BJ (cell line): Measurements from ENCODE around the gene TSHZ2. TPM values are rescaled to one million over a fixed set of nuclear protein-coding genes. Genes with fewer than 3 reads are reported as not detected.

Experiments used
- CTCF ChIA-PET: fragments of 350-600 bp; formaldehyde crosslinking; extraction: SDS; loops from one replicate; lab custom pipeline; 2021; ENCODE audit warnings: antibody characterized with exemption, inconsistent platforms; lab: Yijun Ruan, JAX
- POLR2A ChIA-PET: fragments of 300-600 bp; sonication (Branson Sonifier 250); formaldehyde crosslinking; extraction: SDS; loops from one replicate; lab custom pipeline; 2021; ENCODE audit warnings: antibody characterized with exemption; lab: Charles Lee
- DNase-seq: peaks from one replicate; pipeline ENCODE4 v3.0.0-alpha.2; 2011; ENCODE audit warnings: low read depth
- H3K27me3 ChIP-seq: 2 replicates; pipeline ENCODE4 v1.6.0; 2011; ENCODE audit warnings: low read length; ENCODE audit not compliant: control insufficient read depth, insufficient read depth
- H3K36me3 ChIP-seq: 2 replicates; pipeline ENCODE4 v1.5.1; 2011; ENCODE audit warnings: low read length; ENCODE audit not compliant: control insufficient read depth, insufficient read depth
- H3K4me3 ChIP-seq: 2 replicates; pipeline ENCODE4 v1.5.1; 2011; ENCODE audit warnings: low read depth, mild to moderate bottlenecking, control low read depth, low read length
- polyA plus RNA-seq: library from polyadenylated mRNA; depleted of rRNA; stranded (reverse); fragments of >200 nt; gene quantifications from 2 replicates; pipeline ENCODE4 v1.2.3, GENCODE V29; 2011
- TF ChIP-seq, protein P1 (sequence below): IDR thresholded peaks from 2 replicates; pipeline ENCODE4 v1.5.1; 2011; ENCODE audit warnings: low read depth, mild to moderate bottlenecking, control low read depth, inconsistent platforms, low read length, moderate library complexity; ENCODE audit not compliant: insufficient read depth

The TSHZ2 gene
- polyA plus RNA-seq, 1 experiment, result not detected

DNA sequence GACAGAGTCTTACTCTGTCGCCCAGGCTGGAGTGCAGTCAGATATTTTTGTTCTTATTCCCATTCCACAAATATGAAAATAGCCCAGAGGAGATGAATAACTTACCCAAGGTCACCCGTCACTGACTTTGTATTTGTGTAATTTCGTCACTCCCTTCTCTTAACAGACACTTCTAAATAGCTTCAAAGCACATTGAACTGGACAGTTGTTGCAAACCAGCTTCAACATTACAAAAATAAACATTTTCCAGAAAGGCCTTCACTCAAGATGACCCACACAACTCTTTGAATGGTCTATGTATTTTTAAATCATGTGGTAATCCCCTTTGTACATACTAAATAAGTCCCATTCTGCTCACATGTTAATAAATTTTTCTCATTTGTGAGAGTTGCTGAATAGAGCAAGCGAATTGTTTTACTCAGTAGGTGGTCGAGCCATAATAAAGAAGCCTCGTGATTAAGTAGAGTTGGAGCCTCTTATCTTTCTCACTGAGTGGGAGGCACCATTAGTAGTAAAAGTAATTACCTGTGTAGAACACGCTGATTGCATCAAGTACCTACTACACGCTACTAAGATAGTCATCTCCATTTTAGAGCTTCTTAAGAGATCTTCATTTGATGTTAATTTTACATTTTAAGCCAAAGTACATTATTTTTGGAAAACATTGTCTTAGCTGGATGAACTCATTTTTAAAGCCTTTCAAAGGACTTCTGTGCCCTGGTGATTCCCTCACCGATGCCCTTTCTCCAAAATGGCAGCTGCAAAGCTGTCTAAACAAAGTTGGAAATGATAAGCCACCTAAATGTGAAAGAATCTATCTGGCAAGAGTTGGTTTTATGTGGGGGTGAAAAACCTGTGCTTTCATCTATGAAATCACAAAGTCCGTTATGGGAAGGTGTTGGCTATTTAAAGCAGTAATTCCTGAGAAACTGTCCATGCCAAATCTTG is 110.0 kb downstream of the TSHZ2 start:
- no peak overlapping the region for H3K4me3 ChIP-seq
- no peaks in the 10 kb centered on the region for H3K36me3 ChIP-seq
- POLR2A ChIA-PET, result no interaction called here
- TF ChIP-seq, protein P1, sequence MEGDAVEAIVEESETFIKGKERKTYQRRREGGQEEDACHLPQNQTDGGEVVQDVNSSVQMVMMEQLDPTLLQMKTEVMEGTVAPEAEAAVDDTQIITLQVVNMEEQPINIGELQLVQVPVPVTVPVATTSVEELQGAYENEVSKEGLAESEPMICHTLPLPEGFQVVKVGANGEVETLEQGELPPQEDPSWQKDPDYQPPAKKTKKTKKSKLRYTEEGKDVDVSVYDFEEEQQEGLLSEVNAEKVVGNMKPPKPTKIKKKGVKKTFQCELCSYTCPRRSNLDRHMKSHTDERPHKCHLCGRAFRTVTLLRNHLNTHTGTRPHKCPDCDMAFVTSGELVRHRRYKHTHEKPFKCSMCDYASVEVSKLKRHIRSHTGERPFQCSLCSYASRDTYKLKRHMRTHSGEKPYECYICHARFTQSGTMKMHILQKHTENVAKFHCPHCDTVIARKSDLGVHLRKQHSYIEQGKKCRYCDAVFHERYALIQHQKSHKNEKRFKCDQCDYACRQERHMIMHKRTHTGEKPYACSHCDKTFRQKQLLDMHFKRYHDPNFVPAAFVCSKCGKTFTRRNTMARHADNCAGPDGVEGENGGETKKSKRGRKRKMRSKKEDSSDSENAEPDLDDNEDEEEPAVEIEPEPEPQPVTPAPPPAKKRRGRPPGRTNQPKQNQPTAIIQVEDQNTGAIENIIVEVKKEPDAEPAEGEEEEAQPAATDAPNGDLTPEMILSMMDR, result no peak
- CTCF ChIA-PET, result no interaction called here
- DNase-seq, result no peak
- no peaks in the 10 kb centered on the region for H3K27me3 ChIP-seq

DNA sequence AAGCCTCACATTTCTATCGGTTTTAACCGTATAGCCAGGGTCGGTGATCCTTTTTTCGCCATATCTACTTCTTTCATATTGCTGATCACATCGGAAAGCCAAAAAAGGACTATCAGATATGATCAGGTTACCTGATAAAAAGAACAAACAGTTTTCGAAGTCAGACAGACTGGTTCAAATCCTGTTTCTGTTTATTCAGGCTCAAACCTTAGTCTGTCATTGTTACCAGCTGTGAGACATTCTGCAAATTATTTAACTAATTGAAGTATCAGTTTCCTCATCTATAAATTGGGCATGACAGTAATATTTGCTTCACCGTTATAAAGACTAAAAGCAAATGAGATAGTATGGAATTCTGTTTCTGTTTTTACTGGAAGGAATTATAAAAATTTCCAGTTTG is 111.3 kb downstream of the TSHZ2 start:
- H3K27me3 ChIP-seq, result no peaks in the 10 kb centered on the region
- TF ChIP-seq, protein P1, result no peak
- POLR2A ChIA-PET, result no interaction called here

DNA sequence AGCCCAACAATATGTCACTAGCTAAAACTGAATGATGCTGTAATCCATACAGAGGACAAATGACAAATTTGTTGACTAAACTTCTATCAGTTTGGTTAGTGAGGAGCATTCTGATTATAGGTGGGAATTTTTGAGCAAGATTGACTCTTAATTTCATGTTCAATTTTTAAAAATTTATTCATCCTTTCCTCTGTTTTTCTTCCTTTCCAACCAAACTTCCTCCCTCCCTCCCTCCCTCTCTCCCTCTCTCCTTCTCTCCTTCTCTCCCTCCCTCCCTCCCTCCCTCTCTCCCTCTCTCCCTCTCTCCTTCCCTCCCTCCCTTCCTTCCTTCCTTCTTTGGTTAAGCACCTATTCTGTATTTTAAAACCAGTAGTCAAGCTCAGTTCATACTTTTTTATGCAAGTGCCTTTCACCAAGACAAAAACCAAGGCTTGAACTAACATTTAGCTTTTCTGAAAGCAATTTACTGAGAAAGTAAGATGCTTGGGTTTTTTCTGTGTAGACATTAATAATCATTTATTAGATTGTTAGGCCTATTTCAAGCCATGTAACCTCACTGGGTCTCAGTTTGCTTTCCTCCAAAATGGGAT is 112.3 kb downstream of the TSHZ2 start:
- H3K36me3 ChIP-seq, result no peaks in the 10 kb centered on the region
- TF ChIP-seq, protein P1, result no peak
- H3K4me3 ChIP-seq, result no peak overlapping the region
- H3K27me3 ChIP-seq, result no peaks in the 10 kb centered on the region
- CTCF ChIA-PET, result no interaction called here
- no peak for DNase-seq
- POLR2A ChIA-PET, result no interaction called here

More for the DNA sequence above, 111.3 kb downstream of the TSHZ2 start:
- no peak overlapping the region for H3K4me3 ChIP-seq
- no peak for DNase-seq
- no peaks in the 10 kb centered on the region for H3K36me3 ChIP-seq
- CTCF ChIA-PET, result interaction anchor here (0.6 kb wide), 1 partner anchor 31 kb away, joined by 4 read pairs; no protein-coding TSS in a partner anchor

DNA sequence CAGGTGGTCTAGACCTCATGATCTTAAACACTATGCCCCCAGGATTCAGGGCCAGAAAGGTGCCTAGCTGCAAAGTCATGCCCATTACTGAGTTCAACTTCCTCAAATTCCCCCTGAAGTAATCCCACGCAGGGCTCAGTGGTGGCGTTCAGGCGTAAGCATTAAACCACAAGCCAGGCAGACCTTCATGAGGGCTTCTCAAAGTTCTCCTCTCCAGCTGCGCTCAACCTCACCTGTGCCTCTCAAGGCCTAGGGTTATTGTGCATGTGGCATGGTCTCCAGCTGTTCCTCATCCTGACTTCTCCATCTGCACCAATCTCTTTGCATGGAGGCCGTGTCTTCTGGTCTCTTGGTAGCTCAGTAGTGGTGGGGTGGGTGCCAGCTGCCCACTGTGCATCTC is 113.6 kb downstream of the TSHZ2 start:
- ChIA-PET CTCF (no interaction called here), POLR2A (no interaction called here)
- no peaks in the 10 kb centered on the region for H3K36me3 ChIP-seq
- H3K27me3 ChIP-seq, result no peaks in the 10 kb centered on the region
- TF ChIP-seq, protein P1, result no peak
- H3K4me3 ChIP-seq, result no peak overlapping the region
- no peak for DNase-seq
